Measurements from ENCODE around the gene OR13C2.
"Not testable (repeated sequence)": the region's sequence is repeated elsewhere in the genome, so short reads cannot be mapped to it uniquely, and the experiment has no call there.

Gene OR13C2

GRCh38 chr9:104605527-104605926 is at the start of gene OR13C2:
Gene OR13C2, minus strand, starts transcription at chr9:104605627. Its CDS starts 0 bp downstream, at chr9:104605627.
- not testable (repeated sequence) for DNase-seq

- DNase-seq, result no peak
These were observed 30.0 kb upstream of the OR13C2 start for GRCh38 chr9:104635456-104635855.

GRCh38 chr9:104633976-104634520 is 28.6 kb upstream of the OR13C2 start:
- DNase-seq, result no peak

GRCh38 chr9:104625964-104626363 is 20.5 kb upstream of the OR13C2 start:
- DNase-seq, result not testable (repeated sequence)

GRCh38 chr9:104618104-104618503 is 12.7 kb upstream of the OR13C2 start, which contains the start of gene OR13C9:
Gene OR13C9, minus strand, starts transcription at chr9:104618204. Its CDS starts 0 bp downstream, at chr9:104618204.
- DNase-seq, result no peak

DNA sequence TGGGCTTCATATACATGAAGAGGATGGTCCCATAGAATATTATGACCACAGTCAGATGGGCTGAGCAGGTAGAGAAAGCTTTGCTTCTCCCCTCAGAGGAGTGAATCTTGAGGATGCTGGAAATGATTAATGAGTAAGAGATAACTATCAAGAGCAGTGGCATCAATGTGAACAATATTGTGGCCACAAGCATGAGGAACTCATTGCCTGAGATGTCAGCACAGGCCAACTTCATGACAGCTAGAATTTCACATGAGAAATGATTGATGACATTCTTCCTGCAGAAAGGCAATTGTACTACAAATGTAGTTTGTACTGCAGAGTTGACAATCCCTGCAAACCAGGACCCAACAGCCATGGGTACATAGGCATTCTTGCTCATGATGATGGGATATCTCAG is 12.0 kb upstream of the OR13C2 start:
- no peak for DNase-seq

DNA sequence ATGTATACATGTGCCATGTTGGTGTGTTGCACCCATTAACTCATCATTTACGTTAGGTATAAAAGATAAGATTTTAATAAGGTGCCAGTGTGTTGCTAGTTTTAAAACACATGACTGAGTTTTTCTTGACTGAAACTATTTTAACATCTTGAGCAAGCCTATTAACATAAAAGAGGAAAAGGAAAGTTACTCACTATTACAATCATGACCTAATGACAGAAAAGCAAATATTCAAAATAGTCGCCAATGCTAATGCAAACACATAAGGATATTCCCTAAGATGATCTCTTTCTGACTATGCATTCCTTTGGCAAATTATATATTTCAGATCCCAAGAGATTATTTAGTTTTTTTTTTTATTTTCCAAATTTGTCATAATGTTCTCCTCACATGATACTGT is 5.8 kb upstream of the OR13C2 start:
- DNase-seq, result no peak

DNA sequence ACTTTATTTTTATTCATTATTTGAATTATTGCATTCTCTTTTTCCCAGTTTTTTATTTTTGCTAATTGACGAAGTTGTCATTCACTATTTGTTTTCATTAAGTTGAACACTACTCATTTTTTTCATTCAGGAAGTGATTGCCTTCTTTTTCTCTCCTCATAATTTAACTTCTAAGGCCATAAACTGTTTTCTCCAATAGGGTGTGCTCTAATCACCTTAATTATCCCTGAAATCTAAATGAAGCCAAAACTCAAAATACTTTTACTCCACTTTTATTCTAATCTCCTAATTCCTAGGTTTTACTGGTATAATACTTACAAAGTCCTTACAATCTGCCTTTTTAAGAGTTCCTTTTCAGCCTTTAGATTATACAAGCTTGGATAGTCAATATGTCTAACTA is 2.9 kb upstream of the OR13C2 start:
- DNase-seq, result no peak

DNA sequence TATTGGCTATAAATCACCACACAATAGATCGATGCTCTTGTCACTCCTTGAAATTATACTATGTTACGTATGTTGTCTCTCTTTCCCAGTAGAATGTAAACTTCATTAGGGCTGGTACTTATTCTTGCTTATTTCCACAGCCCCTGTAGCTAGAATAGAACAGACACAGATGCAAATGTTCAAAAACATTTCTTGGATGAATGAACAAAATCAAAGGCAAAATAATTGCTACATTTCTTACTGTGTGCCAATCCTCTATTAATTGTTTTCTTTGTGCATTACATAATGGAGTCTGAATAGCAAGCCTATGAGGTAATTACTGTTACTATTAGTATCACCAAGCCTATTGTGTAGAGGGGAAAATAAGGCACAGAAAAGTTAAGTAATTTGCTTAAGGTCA is 725 bp upstream of the OR13C2 start:
- DNase-seq, result no peak

DNA sequence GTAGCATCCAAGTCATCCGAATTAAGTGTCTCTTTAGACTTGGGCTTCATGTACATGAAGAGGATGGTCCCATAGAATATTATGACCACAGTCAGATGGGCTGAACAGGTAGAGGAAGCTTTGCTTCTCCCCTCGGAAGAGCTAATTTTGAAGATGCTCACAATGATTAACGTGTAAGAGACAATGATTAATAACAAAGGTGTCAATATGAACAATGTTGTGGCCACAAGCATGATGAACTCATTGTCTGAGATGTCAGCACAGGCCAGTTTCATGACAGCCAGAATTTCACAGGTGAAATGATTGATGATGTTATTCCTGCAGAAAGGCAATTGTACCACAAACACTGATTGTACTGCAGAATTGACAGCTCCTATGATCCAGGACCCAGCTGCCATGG is 626 bp downstream of the OR13C2 start:
- no peak for DNase-seq

GRCh38 chr9:104599313-104599712 is 6.1 kb downstream of the OR13C2 start, which contains the start of gene OR13C5:
Gene OR13C5, minus strand, starts transcription at chr9:104599413. Its CDS starts 0 bp downstream, at chr9:104599413.
- not testable (repeated sequence) for DNase-seq

GRCh38 chr9:104598749-104599148 is 6.7 kb downstream of the OR13C2 start:
- DNase-seq, result not testable (repeated sequence)

- DNase-seq, result no peak
These were observed 15.8 kb downstream of the OR13C2 start for GRCh38 chr9:104589626-104590025.

DNA sequence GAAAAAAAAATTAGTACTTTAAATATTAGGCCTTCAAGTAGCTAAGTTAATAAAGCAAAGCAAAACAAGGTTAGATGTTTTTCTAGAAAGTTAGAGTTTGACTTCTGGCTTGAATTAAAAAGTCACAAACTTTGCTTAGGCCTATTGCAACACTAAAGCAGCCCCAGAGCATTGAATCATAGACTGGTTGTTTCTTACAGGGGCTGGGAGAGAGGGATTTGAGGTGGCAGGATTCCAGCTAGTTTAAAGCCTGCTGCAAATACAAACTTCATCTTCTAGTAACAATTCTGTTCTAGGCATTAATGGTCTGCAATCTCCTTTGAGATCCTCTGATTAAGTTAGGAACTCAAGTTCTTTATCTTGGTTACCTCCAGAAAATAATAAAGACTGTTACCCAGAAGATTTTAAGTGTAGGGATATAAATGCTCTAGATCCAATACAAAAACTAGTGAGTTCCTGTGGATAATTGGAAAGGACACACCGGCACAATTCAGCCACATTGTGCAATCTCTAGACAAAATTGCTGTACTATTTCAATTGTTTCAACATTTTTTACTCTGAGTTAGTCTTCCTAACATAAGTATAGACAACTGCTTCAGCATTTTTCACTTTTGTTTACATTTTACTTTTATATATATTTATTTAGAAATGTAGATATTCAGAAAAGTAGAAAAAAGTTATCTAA is 18.8 kb downstream of the OR13C2 start:
- no peak for DNase-seq

DNA sequence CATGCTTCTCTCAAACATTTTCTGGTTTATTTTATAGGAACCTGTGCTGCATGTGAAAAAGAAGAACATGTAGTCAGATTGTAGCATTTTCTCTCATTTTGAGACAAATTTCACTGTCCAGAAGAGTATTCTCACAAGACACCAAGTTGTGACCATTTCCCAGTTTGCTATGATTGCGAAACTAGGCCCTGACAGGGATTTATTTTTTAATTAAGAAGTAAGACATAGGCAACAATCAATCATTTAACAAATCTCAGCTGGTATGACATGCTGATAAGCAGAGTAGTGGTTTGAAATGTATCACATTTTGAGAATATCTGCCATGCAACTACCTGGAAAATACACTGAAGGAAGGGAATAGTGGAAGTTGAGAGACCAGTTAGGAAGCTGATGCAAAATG is 24.9 kb downstream of the OR13C2 start:
- no peak for DNase-seq

DNA sequence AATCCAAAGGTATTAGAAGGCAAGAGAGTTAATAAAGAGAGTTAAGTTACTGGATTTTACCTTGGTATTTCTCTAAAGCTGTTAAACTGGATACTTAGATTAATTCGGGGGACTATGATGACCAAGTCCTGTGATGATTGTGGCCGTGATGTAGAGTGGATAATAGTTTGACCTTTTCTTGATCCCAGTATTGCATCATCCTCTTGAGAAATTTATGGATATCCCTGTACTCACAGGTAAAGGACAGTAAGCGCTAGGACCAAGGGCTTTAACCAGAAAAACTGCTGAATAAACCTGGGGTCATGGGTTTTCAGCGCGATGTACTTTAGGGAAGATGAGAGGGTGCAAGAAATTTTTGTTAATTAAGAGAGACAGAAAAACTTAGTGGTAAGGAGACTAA is 28.2 kb downstream of the OR13C2 start:
- no peak for DNase-seq

DNA sequence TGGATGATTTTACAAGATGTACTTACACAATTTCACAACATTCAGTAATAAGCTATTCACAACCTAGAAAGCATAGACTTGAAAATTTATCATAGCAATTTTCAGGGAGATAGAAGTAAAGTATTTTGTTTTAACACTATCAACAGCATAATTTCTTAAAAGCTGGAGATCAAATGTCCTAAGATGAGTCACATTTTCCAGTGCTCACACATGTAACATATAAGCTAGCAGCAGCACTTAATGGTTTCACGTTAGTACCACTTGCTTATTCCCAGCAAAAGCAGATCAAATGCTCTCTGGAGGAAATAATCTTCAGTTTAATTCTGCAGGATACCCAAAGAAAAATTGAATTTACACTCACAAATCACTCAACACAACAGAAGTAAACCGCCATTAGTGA is 30.0 kb downstream of the OR13C2 start:
- DNase-seq, result no peak

- no peak for DNase-seq
These were observed 32.8 kb downstream of the OR13C2 start for GRCh38 chr9:104572612-104573011.

DNA sequence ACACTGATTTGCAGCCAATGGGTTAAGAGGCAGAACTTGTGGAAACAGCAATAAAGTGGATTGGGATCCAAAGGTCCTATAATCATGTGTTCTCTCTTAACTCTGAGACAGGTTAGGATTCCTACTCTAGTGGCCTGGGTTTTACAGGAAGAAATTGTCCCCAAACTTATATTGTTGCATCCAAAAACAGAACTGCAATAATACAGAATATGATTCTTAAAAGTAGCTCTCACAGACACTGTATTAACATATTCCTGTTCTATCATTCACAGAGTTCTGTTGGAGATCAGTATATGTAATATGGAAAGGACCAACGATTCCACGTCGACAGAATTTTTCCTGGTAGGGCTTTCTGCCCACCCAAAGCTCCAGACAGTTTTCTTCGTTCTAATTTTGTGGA is 36.6 kb downstream of the OR13C2 start, which contains the start of gene OR13C8:
TSS of gene OR13C8 (plus strand) at position 301 of the 400 bp plus-strand sequence. CDS start at position 301, 0 bp downstream.
- DNase-seq, result no peak

DNA sequence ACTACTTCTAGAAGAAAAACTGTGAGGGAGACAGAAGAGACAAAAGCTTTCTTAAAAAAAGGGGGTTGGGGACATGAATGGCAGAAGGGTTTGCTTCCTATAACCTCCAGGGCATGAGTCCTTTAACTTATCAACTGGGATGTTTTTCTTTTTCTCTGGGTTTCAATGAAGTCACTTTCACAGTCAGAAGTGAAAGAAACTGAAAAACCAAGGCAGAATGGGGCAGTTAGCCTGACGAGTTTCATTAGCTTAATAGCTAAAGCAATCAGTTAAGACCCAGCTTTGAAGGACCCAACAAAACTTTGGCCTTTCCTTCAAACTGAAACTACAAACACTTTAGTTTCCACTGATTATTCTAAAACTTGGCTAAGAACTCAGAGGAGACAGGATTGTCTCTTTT is 41.1 kb downstream of the OR13C2 start:
- no peak for DNase-seq

- DNase-seq, result no peak
These were observed 48.4 kb downstream of the OR13C2 start for GRCh38 chr9:104556830-104557634.

DNA sequence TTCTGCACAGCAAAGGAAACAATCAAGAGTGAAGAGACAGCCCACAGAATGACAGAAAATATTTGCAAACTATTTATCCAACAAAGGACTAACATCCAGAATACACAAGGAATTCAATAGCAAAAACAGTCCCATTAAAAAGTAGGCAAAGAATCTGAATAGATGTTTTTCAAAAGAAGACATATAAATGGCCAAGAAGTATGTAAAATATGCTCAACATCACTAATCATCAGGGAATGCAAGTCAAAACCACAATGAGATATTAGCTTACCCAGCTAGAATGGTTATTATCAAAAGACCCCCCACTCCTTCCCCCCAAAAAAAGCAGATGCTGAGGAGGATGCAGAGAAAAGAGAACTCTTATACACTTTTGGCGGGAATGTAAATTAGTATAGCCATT is 49.9 kb downstream of the OR13C2 start:
- no peak for DNase-seq
